Ramos (cell line): ENCODE results near the gene B4GALNT1.

Experiments used
- in situ Hi-C: fragments of 300-500 bp; cut with MboI; formaldehyde crosslinking; loops from one replicate; pipeline ENCODE4 v1.14.3; 2022; ENCODE audit warnings: low sequenced_read_pairs; ENCODE audit not compliant: unreplicated experiment

Gene B4GALNT1

GRCh38 chr12:57611108-57611826, 21.7 kb downstream of the B4GALNT1 start, which contains the start of gene ARHGEF25:
Gene ARHGEF25, plus strand, starts transcription at chr12:57611435. Its CDS starts 460 bp downstream, at chr12:57611895.
- in situ Hi-C loops = no loop called here

- in situ Hi-C loops = no loop called here
Measured at GRCh38 chr12:57610554-57611107, 22.4 kb downstream of the B4GALNT1 start.

- in situ Hi-C loops = no loop called here
Measured at GRCh38 chr12:57609781-57610553, 23.0 kb downstream of the B4GALNT1 start.

- in situ Hi-C loops = no loop called here
Measured at GRCh38 chr12:57609101-57609780, 23.8 kb downstream of the B4GALNT1 start.

GRCh38 chr12:57607958-57608663, 24.9 kb downstream of the B4GALNT1 start:
- in situ Hi-C loops = no loop called here

GRCh38 chr12:57606821-57607220, 26.2 kb downstream of the B4GALNT1 start:
- in situ Hi-C loops = no loop called here

- in situ Hi-C loops = no loop called here
Measured at GRCh38 chr12:57606399-57606798, 26.6 kb downstream of the B4GALNT1 start.

- in situ Hi-C loops = no loop called here
Measured at GRCh38 chr12:57605811-57606311, 27.1 kb downstream of the B4GALNT1 start.

GRCh38 chr12:57604992-57605810, 27.8 kb downstream of the B4GALNT1 start:
- in situ Hi-C loops = no loop called here

GRCh38 chr12:57604454-57604991, 28.5 kb downstream of the B4GALNT1 start, which contains the start of gene DTX3:
Gene DTX3, plus strand, starts transcription at chr12:57604824. Its CDS starts 1,694 bp downstream, at chr12:57606518.
- in situ Hi-C loops = no loop called here

- in situ Hi-C loops = no loop called here
Measured at GRCh38 chr12:57603815-57604453, 29.1 kb downstream of the B4GALNT1 start.

- in situ Hi-C loops = no loop called here
Measured at GRCh38 chr12:57603324-57603723, 29.7 kb downstream of the B4GALNT1 start.

GRCh38 chr12:57602544-57602943, 30.5 kb downstream of the B4GALNT1 start:
- in situ Hi-C loops = no loop called here

- in situ Hi-C loops = no loop called here
Measured at GRCh38 chr12:57600395-57600794, 32.6 kb downstream of the B4GALNT1 start.

- in situ Hi-C loops = loop anchor here (25.0 kb wide), 1 partner anchor 319 kb away; no protein-coding TSS in a partner anchor
Measured at GRCh38 chr12:57593187-57593586, 39.8 kb downstream of the B4GALNT1 start.

- in situ Hi-C loops = loop anchor here (25.0 kb wide), 1 partner anchor 320 kb away; no protein-coding TSS in a partner anchor
Measured at GRCh38 chr12:57592551-57593165, 40.3 kb downstream of the B4GALNT1 start.

- in situ Hi-C loops = loop anchor here (25.0 kb wide), 1 partner anchor 320 kb away; no protein-coding TSS in a partner anchor
Measured at GRCh38 chr12:57591782-57592325, 41.1 kb downstream of the B4GALNT1 start.
